HG03039 (cell line): ENCODE results near the gene GULP1.
"Not testable (repeated sequence)": the region's sequence is repeated elsewhere in the genome, so short reads cannot be mapped to it uniquely, and the experiment has no call there.

ENCODE experiments used
- ATAC-seq: cut with Tn5 transposase; IDR thresholded peaks from one replicate; pipeline ENCODE4 v1.9.1; 2021; ENCODE audit warnings: mild to moderate bottlenecking, moderate library complexity; ENCODE audit not compliant: unreplicated experiment

GULP1 gene

DNA sequence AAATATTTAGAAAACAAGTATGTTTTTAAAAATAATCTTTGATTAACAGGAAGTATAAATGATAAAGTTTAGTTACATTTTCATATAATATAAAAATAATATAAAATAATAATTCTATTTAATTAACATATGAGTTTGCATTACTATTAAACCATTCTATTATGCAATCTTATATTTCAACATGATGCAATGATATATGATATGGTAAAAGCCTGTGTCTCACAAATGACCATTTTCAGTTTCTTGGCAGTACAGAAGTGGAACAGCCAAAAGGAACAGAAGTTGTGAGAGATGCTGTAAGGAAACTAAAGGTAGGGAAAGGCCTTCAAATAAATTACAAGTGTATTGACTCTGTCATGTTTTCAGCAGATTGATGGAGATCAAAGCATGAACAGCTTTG, 230.8 kb downstream of the GULP1 start:
- ATAC-seq = no peak

DNA sequence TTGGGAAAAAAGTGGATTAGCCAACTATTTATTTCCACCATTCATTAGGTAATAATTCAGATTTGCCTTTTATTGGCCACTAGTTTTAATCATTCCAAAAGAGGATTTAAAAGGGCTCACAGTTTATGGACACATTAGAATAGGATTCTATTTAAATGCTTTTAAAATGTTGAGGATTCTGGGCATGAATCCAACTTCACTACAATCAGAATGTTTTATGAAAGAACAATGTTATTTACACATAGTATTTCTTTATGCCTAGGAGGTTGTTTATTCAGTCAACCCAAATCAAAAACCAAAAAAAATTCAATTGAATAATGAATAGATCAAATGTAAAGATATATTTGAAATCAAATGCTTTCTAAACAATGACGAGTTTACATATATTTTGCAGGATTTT, 232.2 kb downstream of the GULP1 start:
- ATAC-seq = no peak

DNA sequence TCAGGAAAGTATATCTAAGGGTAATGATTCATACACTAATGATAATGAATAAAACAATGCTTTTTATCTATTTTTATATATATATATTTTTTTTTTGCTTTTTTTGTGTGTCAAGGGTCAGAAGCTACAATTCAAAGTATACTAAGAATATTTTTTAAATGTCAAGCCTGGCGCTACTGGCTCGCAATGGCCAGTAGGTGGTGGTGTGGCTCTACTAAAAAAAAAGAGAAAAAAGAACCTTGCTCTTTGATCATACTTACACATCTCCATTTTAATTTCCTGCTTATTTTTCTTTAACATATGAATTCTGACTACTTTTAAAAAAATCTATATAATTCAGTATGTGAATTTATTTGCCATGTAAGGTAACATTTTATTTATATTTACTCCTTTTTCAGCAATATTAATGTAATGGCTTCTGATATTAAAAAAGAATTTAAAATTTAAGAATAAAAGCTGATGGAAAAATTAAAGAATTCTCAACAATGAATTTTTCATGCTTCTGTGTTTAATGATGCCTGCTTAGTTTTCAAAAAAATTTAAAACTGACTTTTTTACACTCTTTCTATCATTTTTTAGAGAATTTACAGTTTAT, 232.9 kb downstream of the GULP1 start:
- ATAC-seq = peak; percentile 79

DNA sequence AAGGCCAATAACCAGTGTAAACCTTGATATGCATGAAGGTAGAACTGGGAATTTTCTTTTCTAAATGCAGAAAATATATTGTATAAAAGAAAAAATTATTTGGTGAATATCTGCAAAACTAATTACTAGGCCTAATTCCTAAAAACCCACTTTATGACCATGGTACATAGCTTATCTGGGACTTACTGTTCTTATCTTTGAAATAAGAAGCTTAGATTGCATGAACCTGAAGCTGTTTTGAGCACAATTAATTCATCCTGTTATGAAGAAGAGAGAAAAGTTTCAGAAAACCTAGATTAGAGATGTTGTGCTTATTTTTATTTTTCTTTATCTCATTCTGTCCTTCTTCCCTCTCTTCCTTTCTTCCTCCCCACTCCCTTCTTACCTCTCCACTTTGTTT, 235.0 kb downstream of the GULP1 start:
- no peak for ATAC-seq

DNA sequence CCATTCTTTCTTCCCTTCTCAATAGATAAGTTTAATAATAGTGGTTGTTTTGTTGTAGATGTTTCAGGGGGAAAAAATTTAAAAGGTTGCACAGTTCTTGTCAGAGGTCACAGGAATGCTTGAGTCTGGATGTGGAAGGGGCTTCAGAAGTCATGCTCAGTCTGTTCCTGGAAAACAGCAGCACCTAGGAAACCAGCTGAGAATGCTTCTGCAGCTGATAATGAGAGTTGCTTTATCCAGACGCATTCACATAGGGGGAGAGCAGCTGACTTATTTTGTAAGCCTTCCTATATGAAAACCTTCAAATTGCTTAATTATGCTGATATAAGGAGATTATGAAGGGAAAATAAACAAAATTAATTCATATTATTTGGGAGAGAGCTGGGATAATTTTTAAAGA, 235.5 kb downstream of the GULP1 start:
- ATAC-seq = no peak

DNA sequence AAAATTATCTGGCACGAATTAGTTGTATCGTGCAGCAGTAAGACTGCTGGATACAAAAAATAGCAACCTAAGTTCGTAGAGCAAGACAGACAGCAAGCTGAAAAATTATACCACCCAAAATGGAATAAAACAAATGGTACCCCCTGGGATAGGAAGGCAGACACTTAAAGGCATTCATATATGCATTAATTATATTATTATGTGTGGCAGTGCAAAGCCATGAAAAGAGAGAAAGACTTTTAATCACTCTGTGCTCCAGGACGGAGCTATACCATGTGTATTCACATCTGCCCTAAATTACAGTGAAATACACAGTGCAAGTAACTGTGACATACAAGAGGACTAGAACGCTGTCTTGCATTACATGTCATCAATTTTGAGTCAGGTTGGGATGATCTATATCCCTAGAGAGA, 235.9 kb downstream of the GULP1 start:
- ATAC-seq = no peak

DNA sequence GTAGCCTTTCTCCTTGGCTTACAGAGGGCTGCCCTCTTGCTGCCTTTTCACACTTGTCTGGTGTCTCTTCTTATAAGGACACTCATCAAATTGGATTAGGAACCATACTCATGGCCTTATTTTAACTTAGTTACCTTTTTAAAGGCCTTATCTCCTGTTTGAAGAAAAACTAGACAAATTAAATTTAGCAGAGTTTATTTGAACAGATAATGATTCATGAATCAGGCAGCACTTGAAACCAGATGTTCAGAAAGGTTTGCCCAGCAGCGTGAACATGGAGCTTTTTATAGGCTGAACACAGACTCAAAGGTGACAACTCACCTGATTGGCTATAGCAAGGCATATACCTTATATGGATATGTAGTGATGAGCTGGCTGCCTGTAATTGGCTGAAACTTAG, 238.0 kb downstream of the GULP1 start:
- ATAC-seq = no peak

DNA sequence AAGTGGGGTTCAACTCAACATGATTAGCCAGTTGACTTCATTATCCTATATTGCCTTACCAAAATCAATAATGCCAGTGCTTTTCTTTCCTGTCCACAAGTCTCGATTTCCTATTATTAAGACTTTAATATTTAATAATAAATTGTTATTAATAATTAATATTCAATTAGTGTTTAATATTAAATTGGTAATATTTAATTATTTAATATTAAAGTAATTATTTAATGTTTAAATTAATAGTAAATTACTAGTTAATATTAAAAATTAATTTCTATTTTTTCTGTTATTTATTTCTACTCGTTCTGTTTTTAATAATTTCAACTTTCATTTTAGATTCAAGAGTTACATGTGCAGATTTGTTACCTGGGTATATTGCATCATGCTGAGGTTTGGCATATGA, 243.2 kb downstream of the GULP1 start:
- ATAC-seq = no peak

DNA sequence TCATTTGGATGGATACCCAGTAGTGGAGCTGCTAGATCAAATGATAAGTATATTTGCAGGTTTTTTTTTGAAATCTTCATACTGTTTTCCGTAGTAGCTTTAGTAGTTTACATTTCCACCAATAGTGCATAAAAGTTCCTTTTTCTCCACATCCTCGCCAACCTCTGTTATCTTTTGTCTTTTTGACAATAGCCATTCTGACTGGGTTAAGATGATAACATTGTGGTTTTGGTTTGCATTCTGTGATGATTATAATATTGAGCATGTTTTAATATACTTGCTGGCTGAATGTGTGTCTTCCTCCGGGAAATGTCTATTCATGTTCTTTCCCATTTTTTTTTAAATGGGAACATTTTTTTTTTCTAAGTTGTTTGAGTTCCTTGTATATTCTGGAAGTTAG, 260.0 kb downstream of the GULP1 start:
- ATAC-seq = no peak

DNA sequence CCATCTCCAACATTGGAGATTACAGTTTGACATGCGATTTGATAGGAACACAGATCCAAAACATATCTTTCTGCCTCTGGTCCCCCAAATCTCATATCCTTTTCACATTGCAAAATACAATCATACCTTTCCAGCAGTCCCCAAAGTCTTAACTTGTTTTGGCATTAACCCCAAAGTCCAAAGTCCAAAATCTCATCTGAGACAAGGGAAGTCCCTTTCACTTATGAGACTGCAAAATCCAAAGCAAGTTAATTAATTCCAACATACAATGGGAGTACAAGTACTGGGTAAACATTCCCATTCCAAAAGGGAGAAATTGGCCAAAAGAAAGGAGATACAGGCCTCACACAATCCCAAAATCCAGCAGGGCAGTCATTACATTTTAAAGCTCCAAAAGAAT, 265.4 kb downstream of the GULP1 start:
- ATAC-seq = no peak

DNA sequence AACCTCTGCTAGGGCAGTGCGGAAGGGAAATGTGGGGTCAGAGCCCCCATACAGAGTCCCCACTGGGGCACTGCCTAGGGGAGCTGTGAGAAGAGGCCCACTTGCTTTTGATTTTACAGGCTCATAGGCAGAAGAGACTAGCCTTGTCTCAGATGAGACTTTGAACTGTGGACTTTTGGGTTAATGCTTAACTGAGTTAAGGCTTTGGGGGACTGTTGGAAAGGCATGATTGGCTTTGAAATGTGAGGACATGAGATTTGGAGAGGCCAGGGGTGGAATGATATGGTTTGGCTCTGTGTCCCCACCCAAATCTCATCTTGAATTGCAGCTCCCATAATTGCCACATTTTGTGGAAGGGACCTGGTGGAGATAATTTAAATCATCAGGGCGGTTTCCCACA, 267.8 kb downstream of the GULP1 start:
- not testable (repeated sequence) for ATAC-seq

DNA sequence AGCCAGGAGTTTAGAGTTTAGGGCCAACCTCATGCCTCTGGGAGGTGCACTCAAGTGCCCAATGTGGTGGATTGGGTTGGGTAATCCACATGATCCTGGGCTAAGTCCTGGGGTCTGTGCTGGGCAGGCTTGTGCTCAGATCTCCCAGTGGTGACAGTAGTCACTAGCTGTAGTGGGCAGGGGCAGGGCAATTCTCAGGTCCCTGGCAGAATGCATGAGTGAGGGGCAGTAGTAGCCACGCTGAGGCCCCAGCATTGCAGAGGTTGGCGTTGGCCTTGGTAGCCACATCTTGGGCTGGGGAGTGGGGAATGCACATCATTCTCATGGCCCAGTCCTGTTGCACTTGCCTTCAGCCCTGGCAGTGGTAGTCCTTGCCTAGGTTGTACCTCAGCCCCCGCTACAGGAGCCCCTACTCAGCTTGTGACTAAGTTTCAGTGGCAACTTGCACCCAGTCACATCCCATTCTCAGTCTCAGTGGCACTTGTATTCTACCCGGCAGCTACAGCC, 269.9 kb downstream of the GULP1 start:
- no peak for ATAC-seq

DNA sequence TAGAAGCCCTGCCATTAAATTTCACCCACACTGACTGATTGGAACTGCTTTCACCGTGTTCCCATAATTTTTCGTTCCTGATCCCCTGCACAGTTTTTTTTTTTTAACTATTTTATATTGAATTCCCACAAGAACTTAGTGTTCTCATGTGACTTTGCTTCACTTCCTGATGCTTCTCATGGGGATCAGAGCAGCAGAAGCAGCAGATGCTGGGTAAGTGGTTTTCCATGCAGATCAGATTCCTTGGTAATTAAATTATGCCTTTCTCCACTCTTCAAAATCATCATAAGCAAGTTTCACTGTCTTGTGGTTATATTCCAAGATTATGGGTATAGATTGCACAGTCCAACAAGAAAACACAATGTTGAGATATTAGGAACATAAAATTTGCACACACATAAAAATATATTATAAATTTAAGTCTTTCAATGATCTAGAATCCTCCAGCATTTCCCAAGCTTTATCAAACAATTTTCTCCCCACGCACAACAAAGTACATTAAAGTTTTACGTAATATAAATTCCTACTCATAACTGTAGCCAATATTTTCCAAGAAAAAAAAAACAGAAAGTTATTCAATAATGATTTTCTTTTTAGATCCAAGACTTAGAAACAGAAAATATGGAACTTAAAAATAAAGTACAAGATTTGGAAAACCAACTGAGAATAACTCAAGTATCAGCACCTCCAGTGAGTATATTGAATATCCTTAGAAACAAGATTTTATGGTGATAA, 277.9 kb downstream of the GULP1 start:
- ATAC-seq = no peak

DNA sequence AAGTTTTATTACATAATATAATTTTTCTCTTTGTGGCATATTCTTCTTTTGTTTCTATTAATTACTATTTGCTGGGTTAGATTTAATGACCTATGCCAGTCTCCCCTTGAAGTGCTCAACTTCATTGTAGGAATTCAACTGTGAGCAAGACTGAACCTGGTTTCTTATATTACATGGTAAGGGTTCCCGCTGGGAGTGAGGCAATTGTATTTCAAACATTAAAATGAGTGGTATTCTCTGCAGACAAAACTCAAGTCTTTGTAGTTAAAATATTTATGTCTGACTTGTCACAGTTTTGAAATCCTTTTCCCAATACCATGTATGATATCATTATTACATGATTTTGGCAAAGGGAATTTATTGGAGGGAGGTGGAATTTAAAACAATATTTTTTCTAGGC, 278.7 kb downstream of the GULP1 start:
- no peak for ATAC-seq

DNA sequence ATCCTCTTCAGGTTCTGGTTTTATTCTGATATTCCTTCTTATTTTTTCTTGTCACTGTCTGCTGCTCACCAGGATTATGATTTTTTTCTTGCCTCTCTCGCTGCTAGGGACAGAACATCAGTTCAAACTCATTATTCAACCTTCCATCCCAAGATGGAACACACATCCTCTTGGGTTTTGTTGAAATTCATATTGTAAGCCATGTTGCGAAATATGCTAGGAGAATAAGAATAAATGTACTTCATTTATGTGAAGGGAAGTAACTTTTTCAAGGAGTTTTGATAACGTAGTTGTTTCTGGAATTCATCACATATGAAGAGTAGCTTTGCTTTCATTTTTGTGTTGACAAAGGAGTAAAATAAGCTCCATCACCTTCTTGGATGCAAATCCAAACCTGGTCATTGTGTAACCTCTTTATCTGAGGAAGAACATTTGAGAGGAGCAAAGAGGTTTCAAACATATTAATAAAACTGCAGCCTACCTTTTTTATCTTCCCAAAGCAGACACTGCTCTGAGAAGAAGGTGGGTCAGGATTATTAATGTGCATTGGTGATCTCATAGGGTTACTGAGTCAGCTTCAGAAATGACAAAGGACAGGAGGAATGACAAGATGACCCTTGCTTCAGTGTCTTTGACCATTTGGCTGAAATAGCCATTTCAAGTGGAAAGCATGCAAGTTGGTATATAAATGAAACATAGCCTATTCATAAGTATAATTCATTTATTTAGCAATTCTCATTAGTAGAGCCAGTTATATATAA, 280.0 kb downstream of the GULP1 start:
- no peak for ATAC-seq

DNA sequence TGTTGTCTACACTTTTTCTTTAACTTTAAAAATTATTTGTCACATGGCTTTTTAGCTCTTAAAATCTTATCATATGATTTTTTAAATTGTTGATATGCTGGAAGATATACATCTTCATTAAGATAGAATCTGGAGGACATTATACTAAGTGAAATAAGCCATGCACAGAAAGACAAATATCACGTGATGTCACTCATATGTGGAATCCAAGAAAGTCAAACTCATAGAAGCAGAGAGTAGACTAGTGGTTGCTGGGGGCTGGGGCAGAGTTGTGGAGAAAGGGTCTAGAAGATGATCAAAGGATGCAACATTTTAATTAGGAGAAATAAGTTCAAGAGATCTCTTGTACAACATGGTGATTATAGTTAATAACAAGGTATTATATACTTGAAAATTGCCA, 280.9 kb downstream of the GULP1 start:
- no peak for ATAC-seq

DNA sequence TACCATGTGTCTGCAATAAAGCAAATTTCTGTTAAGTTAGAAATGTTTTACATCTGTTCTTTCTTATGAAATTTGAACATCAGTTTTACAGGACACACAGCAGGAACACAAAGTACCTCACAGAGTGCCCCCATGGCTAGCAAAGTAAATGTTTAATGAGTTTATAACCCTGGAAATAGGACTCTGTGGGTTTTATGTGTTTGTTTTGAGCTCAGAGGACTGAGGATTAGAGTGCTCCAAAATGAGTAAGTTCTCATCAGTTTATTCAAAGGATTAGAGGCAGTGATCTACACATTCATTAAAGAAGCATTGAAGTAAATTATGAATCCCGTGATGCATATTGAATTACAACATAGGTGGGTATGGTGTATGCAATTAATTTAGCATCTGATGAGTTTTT, 281.8 kb downstream of the GULP1 start:
- no peak for ATAC-seq

DNA sequence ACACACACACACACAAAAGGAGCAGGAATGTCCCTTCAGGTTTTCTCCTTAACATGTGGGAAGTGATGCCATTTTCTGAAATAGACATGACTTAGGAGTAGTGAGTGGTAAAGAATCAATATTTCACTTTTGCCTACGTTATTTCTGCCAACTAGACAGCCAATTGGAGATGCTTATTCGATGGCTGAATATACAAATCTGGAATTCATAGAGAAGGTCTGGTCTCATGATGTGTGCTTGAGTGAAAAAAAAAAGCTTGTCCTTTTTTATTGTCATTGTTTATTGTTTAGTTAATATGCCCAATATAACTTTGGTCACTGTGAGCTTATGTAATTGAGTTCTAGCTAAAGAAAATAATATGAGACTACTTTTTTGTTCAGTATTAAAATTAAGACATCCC, 284.3 kb downstream of the GULP1 start:
- no peak for ATAC-seq

DNA sequence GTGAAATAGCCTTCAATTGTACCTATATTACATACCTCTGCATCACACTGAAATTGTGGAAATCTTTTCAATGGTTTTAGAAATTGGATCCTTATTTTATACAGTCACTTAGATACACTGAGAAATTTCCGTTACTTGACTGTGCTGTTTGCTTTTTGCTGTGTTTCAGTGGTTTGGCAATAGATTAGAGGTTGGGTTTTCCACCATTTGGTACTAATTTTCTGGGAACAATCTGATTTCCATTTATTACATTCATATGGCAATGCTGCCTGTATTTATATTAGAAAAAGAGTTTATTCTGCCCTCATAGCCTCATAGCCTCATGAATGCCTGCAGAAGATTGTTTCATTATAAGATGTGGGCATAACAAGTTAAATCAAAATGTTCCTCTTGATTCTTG, 285.0 kb downstream of the GULP1 start:
- no peak for ATAC-seq

DNA sequence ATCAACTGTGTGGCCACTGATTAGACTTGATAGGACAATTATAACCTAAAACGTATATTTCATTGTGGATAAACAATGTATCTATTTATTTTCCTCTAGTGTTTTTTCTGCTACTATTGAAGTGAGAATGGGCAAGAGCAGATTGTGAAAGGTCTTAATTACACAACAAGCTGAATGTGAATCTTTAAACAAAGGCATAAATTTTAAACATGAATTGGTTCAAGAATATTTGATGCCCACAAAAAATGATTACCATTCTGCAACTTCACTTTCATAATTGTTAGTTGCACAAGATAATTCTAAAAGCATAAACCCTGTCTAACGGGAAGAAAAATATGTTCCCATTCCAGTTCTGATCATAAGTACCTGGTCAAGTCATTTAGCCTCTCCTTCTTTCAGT, 285.6 kb downstream of the GULP1 start:
- no peak for ATAC-seq

DNA sequence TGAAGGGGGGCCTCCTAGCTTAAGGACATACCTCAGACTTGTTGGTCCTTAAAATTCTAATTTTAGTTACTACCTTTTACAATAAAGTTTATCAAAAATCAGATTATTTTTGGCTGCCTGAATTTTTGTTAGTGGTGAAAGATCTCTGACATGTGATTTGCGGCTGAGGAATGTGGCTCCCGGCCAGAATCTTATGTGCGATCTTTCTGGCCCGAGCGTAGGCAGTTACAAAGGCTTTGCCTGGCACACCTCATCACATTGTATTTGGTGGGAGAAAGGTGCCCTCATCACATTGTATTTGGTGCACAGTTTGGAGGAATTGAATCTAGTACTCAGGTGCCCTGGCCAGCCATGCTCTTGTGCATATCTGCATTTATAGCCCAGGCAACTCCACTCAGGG, 289.1 kb downstream of the GULP1 start:
- ATAC-seq = no peak

DNA sequence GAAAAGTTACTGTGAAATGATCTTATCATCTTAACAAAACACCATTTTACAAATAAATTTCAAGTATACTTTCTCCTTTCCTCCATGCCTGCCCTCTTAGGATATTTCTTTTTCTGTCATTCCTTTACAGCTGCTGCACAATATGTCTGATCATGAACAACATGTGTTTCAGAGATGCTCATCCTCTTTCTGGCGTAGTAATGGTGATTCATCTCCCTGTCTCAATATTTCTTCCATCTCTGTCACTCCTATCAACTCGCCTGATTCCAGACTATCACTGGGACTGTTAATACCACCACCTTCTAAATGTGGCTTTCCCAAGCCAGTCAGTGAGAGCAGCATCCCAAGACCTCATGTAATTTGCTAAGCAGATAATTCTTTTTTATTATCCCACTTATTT, 290.5 kb downstream of the GULP1 start:
- ATAC-seq = no peak
